Gastrocnemius medialis (tissue), 4 donors: ENCODE measurements around the gene KIF13A.

Experiments
- POLR2A ChIP-seq, 2 donors: fragments of 450-650 bp; IDR thresholded peaks; one replicate each; pipeline ENCODE4 v1.6.1; 2017; ENCODE audit warnings: antibody characterized with exemption in 2 of 2, mild to moderate bottlenecking in 2 of 2, moderate library complexity in 2 of 2
- TF ChIP-seq, protein P1 (sequence below), 5 experiments: fragments of 450-650 bp in 3 of 5; fragments of 200-600 bp in 2 of 5; sonication (generic) in 2 of 5; IDR thresholded peaks in 4 of 5; conservative IDR thresholded peaks in 1 of 5; 1 replicate in 4 of 5; 2 replicates in 1 of 5; pipeline ENCODE4 v1.5.1; 2016 to 2019; ENCODE audit warnings: antibody characterized with exemption in 5 of 5, mild to moderate bottlenecking in 3 of 5, moderate library complexity in 3 of 5

DNA sequence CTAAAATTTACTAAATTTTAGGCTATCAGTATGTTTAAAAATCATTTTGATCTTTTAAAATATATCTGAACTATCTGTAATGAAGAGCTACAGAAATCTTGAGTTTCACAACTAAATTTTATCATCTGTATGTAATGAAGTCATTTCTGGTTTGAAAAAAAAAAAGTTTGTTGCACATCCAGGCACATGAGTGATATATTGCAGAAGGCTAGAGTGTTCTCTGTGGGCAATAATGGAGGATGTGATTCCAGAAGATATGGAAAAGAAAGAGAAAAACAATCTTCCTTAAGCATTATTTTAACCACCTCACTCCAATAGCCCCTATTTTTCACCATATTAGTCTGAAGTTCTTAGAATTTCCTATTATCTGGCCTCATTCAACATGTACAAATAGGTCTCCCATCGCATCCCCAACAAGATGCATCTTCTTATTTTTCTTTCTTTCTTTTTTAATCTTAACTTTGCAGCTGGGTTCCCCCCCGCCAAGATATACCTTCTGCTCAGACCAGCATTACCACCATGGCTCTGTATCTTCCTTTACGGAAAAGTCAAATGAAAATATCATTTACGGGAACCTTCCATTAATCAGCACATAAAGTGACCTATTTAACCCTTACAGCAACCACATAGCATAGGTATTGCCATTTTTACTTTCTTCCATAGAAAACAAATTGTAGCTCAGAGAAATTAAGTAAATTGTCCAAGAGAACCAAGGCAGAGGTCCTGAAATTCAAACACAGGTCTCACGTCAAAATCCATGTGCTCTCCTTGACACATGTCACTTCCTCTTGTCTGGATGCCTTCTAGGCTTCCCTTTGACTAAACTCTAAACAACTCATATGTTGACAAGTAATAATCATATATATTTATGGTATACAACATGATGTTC is 116.9 kb downstream of the KIF13A start:
- TF ChIP-seq, protein P1, sequence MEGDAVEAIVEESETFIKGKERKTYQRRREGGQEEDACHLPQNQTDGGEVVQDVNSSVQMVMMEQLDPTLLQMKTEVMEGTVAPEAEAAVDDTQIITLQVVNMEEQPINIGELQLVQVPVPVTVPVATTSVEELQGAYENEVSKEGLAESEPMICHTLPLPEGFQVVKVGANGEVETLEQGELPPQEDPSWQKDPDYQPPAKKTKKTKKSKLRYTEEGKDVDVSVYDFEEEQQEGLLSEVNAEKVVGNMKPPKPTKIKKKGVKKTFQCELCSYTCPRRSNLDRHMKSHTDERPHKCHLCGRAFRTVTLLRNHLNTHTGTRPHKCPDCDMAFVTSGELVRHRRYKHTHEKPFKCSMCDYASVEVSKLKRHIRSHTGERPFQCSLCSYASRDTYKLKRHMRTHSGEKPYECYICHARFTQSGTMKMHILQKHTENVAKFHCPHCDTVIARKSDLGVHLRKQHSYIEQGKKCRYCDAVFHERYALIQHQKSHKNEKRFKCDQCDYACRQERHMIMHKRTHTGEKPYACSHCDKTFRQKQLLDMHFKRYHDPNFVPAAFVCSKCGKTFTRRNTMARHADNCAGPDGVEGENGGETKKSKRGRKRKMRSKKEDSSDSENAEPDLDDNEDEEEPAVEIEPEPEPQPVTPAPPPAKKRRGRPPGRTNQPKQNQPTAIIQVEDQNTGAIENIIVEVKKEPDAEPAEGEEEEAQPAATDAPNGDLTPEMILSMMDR (IDR thresholded peaks at IDR 0.05 in 4 of 5, conservative IDR thresholded peaks at IDR 0.05 in 1 of 5) = no peak
- TF ChIP-seq POLR2A (IDR thresholded peaks at IDR 0.05) = no peak
